Testis (tissue), 2 donors: Measurements from ENCODE around the gene FSHB.

Source experiments
- POLR2A ChIP-seq: fragments of 450-650 bp; IDR thresholded peaks from one replicate; pipeline ENCODE4 v1.6.1; 2017; ENCODE audit warnings: antibody characterized with exemption, mild to moderate bottlenecking, moderate library complexity
- TF ChIP-seq, protein P1 (sequence below), 3 experiments: fragments of 450-650 bp in 2 of 3; fragments of 200-600 bp in 1 of 3; sonication (generic) in 1 of 3; IDR thresholded peaks; one replicate each; pipeline ENCODE4 v1.5.1; 2016 to 2019; ENCODE audit warnings: antibody characterized with exemption in 3 of 3, mild to moderate bottlenecking in 2 of 3, moderate library complexity in 1 of 3

DNA sequence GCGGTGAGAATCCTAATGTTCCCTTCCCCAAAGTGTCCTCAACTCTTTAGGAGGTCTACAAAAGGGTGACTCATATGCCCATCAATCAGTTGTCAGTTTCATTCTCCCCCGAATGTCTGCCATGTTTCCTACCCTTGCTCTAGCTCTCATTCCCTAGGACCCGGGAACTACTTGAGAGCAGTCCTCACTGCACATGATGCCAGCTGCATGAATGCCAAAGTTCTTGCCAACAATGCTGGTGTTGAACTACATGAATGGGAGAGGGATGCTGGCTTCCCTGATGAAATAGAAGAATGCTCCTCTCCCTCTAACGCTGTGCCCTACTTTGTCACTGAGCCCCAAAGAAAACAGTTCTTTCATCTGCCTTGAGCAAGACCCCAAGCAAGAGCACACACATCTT is 12.5 kb upstream of the FSHB start:
- TF ChIP-seq, protein P1, sequence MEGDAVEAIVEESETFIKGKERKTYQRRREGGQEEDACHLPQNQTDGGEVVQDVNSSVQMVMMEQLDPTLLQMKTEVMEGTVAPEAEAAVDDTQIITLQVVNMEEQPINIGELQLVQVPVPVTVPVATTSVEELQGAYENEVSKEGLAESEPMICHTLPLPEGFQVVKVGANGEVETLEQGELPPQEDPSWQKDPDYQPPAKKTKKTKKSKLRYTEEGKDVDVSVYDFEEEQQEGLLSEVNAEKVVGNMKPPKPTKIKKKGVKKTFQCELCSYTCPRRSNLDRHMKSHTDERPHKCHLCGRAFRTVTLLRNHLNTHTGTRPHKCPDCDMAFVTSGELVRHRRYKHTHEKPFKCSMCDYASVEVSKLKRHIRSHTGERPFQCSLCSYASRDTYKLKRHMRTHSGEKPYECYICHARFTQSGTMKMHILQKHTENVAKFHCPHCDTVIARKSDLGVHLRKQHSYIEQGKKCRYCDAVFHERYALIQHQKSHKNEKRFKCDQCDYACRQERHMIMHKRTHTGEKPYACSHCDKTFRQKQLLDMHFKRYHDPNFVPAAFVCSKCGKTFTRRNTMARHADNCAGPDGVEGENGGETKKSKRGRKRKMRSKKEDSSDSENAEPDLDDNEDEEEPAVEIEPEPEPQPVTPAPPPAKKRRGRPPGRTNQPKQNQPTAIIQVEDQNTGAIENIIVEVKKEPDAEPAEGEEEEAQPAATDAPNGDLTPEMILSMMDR (IDR thresholded peaks at IDR 0.05) = no peak
- no peak for TF ChIP-seq POLR2A
